NT2/D1 (cell line): Measurements from ENCODE around the gene KAZN.

Source experiments
- DNase-seq: peaks from one replicate; pipeline ENCODE4 v3.0.0-alpha.2; 2011; ENCODE audit warnings: low read depth, low spot score
- H3K27me3 ChIP-seq: 2 replicates; pipeline ENCODE4 v1.6.0; 2011; ENCODE audit warnings: mild to moderate bottlenecking; ENCODE audit not compliant: insufficient read length, insufficient read depth
- H3K36me3 ChIP-seq: 2 replicates; pipeline ENCODE4 v1.6.1; 2011; ENCODE audit warnings: mild to moderate bottlenecking, low read length, mixed read lengths; ENCODE audit not compliant: insufficient read depth, insufficient read length
- H3K4me1 ChIP-seq: 2 replicates; pipeline ENCODE4 v1.5.1; 2011; ENCODE audit not compliant: insufficient read depth, insufficient read length
- H3K4me3 ChIP-seq: 2 replicates; pipeline ENCODE4 v1.5.1; 2011; ENCODE audit warnings: low read depth; ENCODE audit not compliant: insufficient read length
- H3K9ac ChIP-seq: 2 replicates; pipeline ENCODE4 v1.6.0; 2011; ENCODE audit warnings: low read depth; ENCODE audit not compliant: insufficient read length
- H3K9me3 ChIP-seq: 2 replicates; pipeline ENCODE4 v1.5.1; 2011; ENCODE audit warnings: mild to moderate bottlenecking, low read length; ENCODE audit not compliant: insufficient read depth
- SUZ12 ChIP-seq: IDR thresholded peaks from 2 replicates; pipeline ENCODE4 v1.6.1; 2011; ENCODE audit not compliant: insufficient read length, insufficient read depth; ENCODE audit errors: extremely low read depth
- YY1 ChIP-seq: IDR thresholded peaks from 2 replicates; pipeline ENCODE4 v1.6.1; 2011; ENCODE audit not compliant: insufficient read length, insufficient read depth
- ZNF274 ChIP-seq: IDR thresholded peaks from 2 replicates; pipeline ENCODE4 v1.6.1; 2011; ENCODE audit warnings: mild to moderate bottlenecking, low read depth, low read length

KAZN gene

GRCh38 chr1:14654554-14654953 lies 56.1 kb downstream of the KAZN start:
- Histone ChIP-seq H3K27me3 (no peaks in the 10 kb centered on the region), H3K9ac (no peak overlapping the region), H3K36me3 (no peaks in the 10 kb centered on the region), H3K4me1 (peaks cover 2% of the 10 kb centered on the region), H3K4me3 (no peak overlapping the region), H3K9me3 (no peaks in the 10 kb centered on the region)
- DNase-seq, result no peak
- TF ChIP-seq ZNF274 (no peak), YY1 (no peak)

GRCh38 chr1:14655385-14655784 lies 56.9 kb downstream of the KAZN start:
- no peaks in the 10 kb centered on the region for H3K9me3 ChIP-seq

DNA sequence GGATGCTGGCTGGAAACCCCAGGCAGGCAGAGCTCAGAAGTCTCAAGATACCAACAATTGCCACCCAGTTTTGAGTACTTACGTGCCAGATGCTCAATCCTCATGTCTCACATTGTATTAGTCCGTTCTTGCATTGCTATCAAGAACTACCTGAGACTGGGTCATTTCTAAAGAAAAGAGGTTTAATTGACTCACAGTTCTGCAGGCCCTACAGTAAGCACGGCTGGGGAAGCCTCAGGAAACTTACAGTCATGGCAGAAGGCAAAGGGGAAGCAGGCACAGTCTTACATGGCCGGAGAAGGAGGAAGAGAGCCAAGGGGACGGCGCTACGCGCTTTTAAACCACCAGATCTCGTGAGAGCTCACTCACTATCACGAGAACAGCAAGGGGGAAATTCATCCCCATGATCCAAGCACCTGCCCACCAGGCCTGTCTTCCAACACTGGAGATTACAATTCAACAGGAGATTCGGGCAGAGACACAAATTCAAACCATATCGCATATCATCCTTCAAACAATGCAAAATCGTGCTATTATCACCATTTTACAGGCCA lies 58.0 kb downstream of the KAZN start:
- no peak overlapping the region for H3K4me3 ChIP-seq
- peaks cover 2% of the 10 kb centered on the region for H3K4me1 ChIP-seq
- H3K9me3 ChIP-seq, result no peaks in the 10 kb centered on the region
- no peak overlapping the region for H3K9ac ChIP-seq
- H3K27me3 ChIP-seq, result no peaks in the 10 kb centered on the region
- H3K36me3 ChIP-seq, result no peaks in the 10 kb centered on the region
- DNase-seq, result no peak
- TF ChIP-seq ZNF274 (no peak), SUZ12 (no peak)

More at GRCh38 chr1:14655385-14655784, 56.9 kb downstream of the KAZN start:
- DNase-seq, result no peak
- Histone ChIP-seq H3K36me3 (no peaks in the 10 kb centered on the region), H3K4me3 (no peak overlapping the region), H3K4me1 (peaks cover 2% of the 10 kb centered on the region), H3K27me3 (no peaks in the 10 kb centered on the region), H3K9ac (no peak overlapping the region)
- TF ChIP-seq SUZ12 (no peak), ZNF274 (no peak), YY1 (no peak)

GRCh38 chr1:14658642-14659041 lies 60.2 kb downstream of the KAZN start:
- no peak for TF ChIP-seq ZNF274
- TF ChIP-seq SUZ12, result no peak
- TF ChIP-seq YY1, result no peak
- DNase-seq, result no peak
- Histone ChIP-seq H3K4me1 (peaks cover 2% of the 10 kb centered on the region), H3K27me3 (no peaks in the 10 kb centered on the region), H3K9me3 (no peaks in the 10 kb centered on the region), H3K4me3 (no peak overlapping the region), H3K9ac (no peak overlapping the region), H3K36me3 (no peaks in the 10 kb centered on the region)

DNA sequence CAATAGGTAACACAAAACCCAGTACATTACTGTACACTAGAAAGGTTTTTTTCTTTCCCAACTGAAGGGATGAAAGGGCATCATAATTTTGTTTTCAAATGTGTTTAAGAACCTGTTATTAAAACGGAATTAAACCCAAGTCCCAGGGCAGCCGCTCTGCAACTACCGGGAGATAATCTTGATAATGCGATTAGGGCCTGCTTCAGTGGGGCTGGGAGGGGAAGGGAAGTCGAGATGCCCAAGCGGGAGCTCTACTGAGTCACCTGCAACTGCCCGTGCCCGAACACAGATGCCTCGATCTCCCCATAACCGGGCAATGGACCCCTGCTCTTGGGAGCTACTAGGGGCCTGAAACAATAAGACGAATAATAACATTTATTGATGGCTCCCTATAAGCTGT lies 61.4 kb downstream of the KAZN start:
- Histone ChIP-seq H3K27me3 (no peaks in the 10 kb centered on the region), H3K36me3 (no peaks in the 10 kb centered on the region), H3K9ac (no peak overlapping the region), H3K9me3 (no peaks in the 10 kb centered on the region), H3K4me1 (peaks cover 2% of the 10 kb centered on the region), H3K4me3 (no peak overlapping the region)
- TF ChIP-seq SUZ12, result no peak
- no peak for TF ChIP-seq YY1
- DNase-seq, result no peak

DNA sequence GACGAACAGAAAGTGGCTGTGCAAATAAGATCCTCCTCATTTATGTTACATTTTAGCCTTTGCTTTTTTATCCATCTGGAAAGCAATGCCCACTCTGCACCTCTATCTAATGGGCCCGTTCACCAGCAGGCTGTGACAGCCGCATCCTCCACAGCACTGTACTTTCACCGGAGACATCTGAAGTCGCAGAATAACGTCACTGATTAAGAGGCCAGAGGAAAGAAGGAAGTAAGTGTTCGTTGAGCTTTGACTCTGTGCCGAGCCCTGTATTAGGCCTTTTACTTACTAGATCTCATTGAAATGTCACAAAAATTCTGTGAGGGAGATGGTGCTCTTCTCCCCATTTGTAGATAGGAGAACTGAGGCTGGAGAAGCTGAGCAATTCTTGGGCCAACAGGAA lies 62.3 kb downstream of the KAZN start:
- DNase-seq, result no peak
- no peaks in the 10 kb centered on the region for H3K27me3 ChIP-seq
- TF ChIP-seq ZNF274, result no peak
- no peak for TF ChIP-seq YY1
- TF ChIP-seq SUZ12, result no peak
- H3K9ac ChIP-seq, result no peak overlapping the region
- no peaks in the 10 kb centered on the region for H3K9me3 ChIP-seq
- no peaks in the 10 kb centered on the region for H3K36me3 ChIP-seq
- H3K4me3 ChIP-seq, result no peak overlapping the region
- peaks cover 2% of the 10 kb centered on the region for H3K4me1 ChIP-seq

DNA sequence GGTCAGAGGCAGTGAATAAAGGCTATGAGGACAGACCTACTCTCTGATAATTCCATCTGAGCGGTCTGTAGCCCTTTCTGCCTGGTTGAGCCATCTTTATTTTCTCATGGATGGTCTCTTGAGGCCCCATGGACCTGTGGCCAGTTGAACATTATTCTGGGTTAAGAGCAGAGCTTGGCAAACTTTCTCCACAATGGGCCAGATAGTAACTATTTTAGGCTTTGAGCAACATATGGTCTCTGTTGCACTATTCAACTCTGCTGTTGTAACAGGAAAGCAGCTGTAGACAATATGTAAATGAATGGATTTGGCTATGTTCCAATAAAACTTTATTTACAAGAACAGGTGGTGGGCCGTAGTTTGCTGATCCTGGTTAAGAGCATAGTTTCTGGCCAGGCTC lies 62.7 kb downstream of the KAZN start:
- H3K9me3 ChIP-seq, result no peaks in the 10 kb centered on the region
- no peak overlapping the region for H3K4me3 ChIP-seq
- DNase-seq, result no peak
- no peak overlapping the region for H3K9ac ChIP-seq
- H3K4me1 ChIP-seq, result peaks cover 2% of the 10 kb centered on the region
- no peak for TF ChIP-seq SUZ12
- TF ChIP-seq YY1, result no peak
- no peak for TF ChIP-seq ZNF274
- no peaks in the 10 kb centered on the region for H3K27me3 ChIP-seq
- no peaks in the 10 kb centered on the region for H3K36me3 ChIP-seq

- no peaks in the 10 kb centered on the region for H3K27me3 ChIP-seq
- H3K4me3 ChIP-seq, result no peak overlapping the region
- H3K9me3 ChIP-seq, result no peaks in the 10 kb centered on the region
- no peak for DNase-seq
- no peak for TF ChIP-seq ZNF274
- TF ChIP-seq SUZ12, result no peak
- no peak for TF ChIP-seq YY1
- H3K36me3 ChIP-seq, result no peaks in the 10 kb centered on the region
- no peak overlapping the region for H3K9ac ChIP-seq
- H3K4me1 ChIP-seq, result peaks cover 2% of the 10 kb centered on the region
Measured at GRCh38 chr1:14662116-14662515, 63.6 kb downstream of the KAZN start.
